Erythroblast (primary cell): ENCODE results near the gene ZSCAN4.
A peak's percentile ranks its signal among the peaks of the same experiment; 100 is the strongest.

Source experiments
- DNase-seq, 2 experiments: peaks; one replicate each; lab custom pipeline; 2025; lab: John Stamatoyannopoulos, UW
- GATA1 ChIP-seq: IDR thresholded peaks from 2 replicates; pipeline ENCODE4 v1.6.1; 2011; ENCODE audit warnings: low read depth, mild to moderate bottlenecking, control low read depth, low read length, moderate library complexity
- POLR2A ChIP-seq: IDR thresholded peaks from 2 replicates; pipeline ENCODE4 v1.6.1; 2011; ENCODE audit warnings: mild to moderate bottlenecking, low read length

The ZSCAN4 gene

GRCh38 chr19:57655443-57655842, 13.3 kb upstream of the ZSCAN4 start:
- no peak for TF ChIP-seq POLR2A
- no peak for TF ChIP-seq GATA1
- no peak for DNase-seq

GRCh38 chr19:57656346-57656745, 12.4 kb upstream of the ZSCAN4 start:
- no peak for DNase-seq
- no peak for TF ChIP-seq POLR2A
- no peak for TF ChIP-seq GATA1

- DNase-seq: peak; percentile 48 to 55
- TF ChIP-seq POLR2A (no peak), GATA1 (no peak)
Observed at GRCh38 chr19:57664269-57665127, 4.2 kb upstream of the ZSCAN4 start.

GRCh38 chr19:57665261-57665806, 3.4 kb upstream of the ZSCAN4 start:
- no peak for TF ChIP-seq POLR2A
- TF ChIP-seq GATA1: no peak
- DNase-seq: no peak

- no peak for TF ChIP-seq GATA1
- no peak for TF ChIP-seq POLR2A
- no peak for DNase-seq
Observed at GRCh38 chr19:57667228-57667627, 1.5 kb upstream of the ZSCAN4 start.

- DNase-seq: no peak
- TF ChIP-seq GATA1 (no peak), POLR2A (no peak)
Observed at GRCh38 chr19:57671124-57671895, 2.6 kb downstream of the ZSCAN4 start.

- TF ChIP-seq POLR2A (no peak), GATA1 (no peak)
- no peak for DNase-seq
Observed at GRCh38 chr19:57672466-57672865, 3.7 kb downstream of the ZSCAN4 start.

- TF ChIP-seq GATA1: no peak
- no peak for TF ChIP-seq POLR2A
- DNase-seq: no peak
Observed at GRCh38 chr19:57675881-57676280, 7.1 kb downstream of the ZSCAN4 start.

- DNase-seq: no peak
Observed at GRCh38 chr19:57682226-57682766, 13.6 kb downstream of the ZSCAN4 start.

GRCh38 chr19:57686727-57687126, 18.0 kb downstream of the ZSCAN4 start:
- DNase-seq: no peak
- TF ChIP-seq POLR2A: no peak
- TF ChIP-seq GATA1: no peak

More at GRCh38 chr19:57682226-57682766, 13.6 kb downstream of the ZSCAN4 start:
- TF ChIP-seq GATA1 (no peak), POLR2A (peak; percentile 31)

- TF ChIP-seq GATA1: no peak
- TF ChIP-seq POLR2A: no peak
- peak in 1 of 2 experiments; percentile 41 for DNase-seq
Observed at GRCh38 chr19:57687363-57688010, 18.8 kb downstream of the ZSCAN4 start.

- peak in 1 of 2 experiments; percentile 36 for DNase-seq
- TF ChIP-seq GATA1 (no peak), POLR2A (no peak)
Observed at GRCh38 chr19:57688011-57688763, 19.5 kb downstream of the ZSCAN4 start.
